BJ (cell line): Measurements from ENCODE around the gene MORF4L1. TPM values are rescaled to one million over a fixed set of nuclear protein-coding genes. Genes with fewer than 3 reads are reported as not detected.

Experiments used
- CTCF ChIA-PET: fragments of 350-600 bp; formaldehyde crosslinking; extraction: SDS; loops from one replicate; lab custom pipeline; 2021; ENCODE audit warnings: antibody characterized with exemption, inconsistent platforms; lab: Yijun Ruan, JAX
- POLR2A ChIA-PET: fragments of 300-600 bp; sonication (Branson Sonifier 250); formaldehyde crosslinking; extraction: SDS; loops from one replicate; lab custom pipeline; 2021; ENCODE audit warnings: antibody characterized with exemption; lab: Charles Lee
- DNase-seq: peaks from one replicate; pipeline ENCODE4 v3.0.0-alpha.2; 2011; ENCODE audit warnings: low read depth
- H3K27me3 ChIP-seq: 2 replicates; pipeline ENCODE4 v1.6.0; 2011; ENCODE audit warnings: low read length; ENCODE audit not compliant: control insufficient read depth, insufficient read depth
- H3K36me3 ChIP-seq: 2 replicates; pipeline ENCODE4 v1.5.1; 2011; ENCODE audit warnings: low read length; ENCODE audit not compliant: control insufficient read depth, insufficient read depth
- H3K4me3 ChIP-seq: 2 replicates; pipeline ENCODE4 v1.5.1; 2011; ENCODE audit warnings: low read depth, mild to moderate bottlenecking, control low read depth, low read length
- polyA plus RNA-seq: library from polyadenylated mRNA; depleted of rRNA; stranded (reverse); fragments of >200 nt; gene quantifications from 2 replicates; pipeline ENCODE4 v1.2.3, GENCODE V29; 2011
- TF ChIP-seq, protein P1 (sequence below): IDR thresholded peaks from 2 replicates; pipeline ENCODE4 v1.5.1; 2011; ENCODE audit warnings: low read depth, mild to moderate bottlenecking, control low read depth, inconsistent platforms, low read length, moderate library complexity; ENCODE audit not compliant: insufficient read depth

Gene MORF4L1
- polyA plus RNA-seq, 1 experiment, result 199 TPM

DNA sequence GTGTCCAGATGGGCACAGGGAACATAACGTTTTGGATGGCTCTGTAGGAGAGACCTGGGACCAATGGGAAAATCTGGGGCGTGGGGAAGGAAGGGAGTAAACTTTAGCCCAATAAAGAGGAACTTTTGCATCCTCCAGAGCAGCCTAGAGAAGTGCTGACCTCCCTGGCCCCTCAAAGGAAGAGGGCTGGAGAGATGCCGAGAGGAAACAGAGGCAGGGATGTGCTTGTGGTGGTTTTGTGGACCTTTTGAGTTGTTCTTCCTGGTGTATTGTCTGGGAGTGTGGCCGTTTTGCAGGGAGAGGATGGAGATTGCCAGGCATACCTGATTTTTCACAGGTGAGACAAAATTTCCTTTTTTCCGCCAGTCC, 61.9 kb downstream of the MORF4L1 start:
- ChIA-PET CTCF (no interaction called here), POLR2A (no interaction called here)
- Histone ChIP-seq H3K27me3 (peaks cover 4% of the 10 kb centered on the region; the same call in 1 of the 2 replicates), H3K4me3 (no peak overlapping the region), H3K36me3 (no peaks in the 10 kb centered on the region)
- TF ChIP-seq, protein P1, sequence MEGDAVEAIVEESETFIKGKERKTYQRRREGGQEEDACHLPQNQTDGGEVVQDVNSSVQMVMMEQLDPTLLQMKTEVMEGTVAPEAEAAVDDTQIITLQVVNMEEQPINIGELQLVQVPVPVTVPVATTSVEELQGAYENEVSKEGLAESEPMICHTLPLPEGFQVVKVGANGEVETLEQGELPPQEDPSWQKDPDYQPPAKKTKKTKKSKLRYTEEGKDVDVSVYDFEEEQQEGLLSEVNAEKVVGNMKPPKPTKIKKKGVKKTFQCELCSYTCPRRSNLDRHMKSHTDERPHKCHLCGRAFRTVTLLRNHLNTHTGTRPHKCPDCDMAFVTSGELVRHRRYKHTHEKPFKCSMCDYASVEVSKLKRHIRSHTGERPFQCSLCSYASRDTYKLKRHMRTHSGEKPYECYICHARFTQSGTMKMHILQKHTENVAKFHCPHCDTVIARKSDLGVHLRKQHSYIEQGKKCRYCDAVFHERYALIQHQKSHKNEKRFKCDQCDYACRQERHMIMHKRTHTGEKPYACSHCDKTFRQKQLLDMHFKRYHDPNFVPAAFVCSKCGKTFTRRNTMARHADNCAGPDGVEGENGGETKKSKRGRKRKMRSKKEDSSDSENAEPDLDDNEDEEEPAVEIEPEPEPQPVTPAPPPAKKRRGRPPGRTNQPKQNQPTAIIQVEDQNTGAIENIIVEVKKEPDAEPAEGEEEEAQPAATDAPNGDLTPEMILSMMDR, result no peak
- no peak for DNase-seq

GRCh38 chr15:78937132-78937739, 64.5 kb downstream of the MORF4L1 start:
- ChIA-PET CTCF (interaction anchor here (1.0 kb wide), 1 partner anchor 14 kb away, joined by 3 read pairs; no protein-coding TSS in a partner anchor), POLR2A (no interaction called here)
- TF ChIP-seq, protein P1, result no peak
- H3K27me3 ChIP-seq, result peaks cover 4% of the 10 kb centered on the region; the same call in 1 of the 2 replicates
- no peaks in the 10 kb centered on the region for H3K36me3 ChIP-seq
- DNase-seq, result no peak
- H3K4me3 ChIP-seq, result no peak overlapping the region

- ChIA-PET CTCF (interaction anchor here (0.9 kb wide), 1 partner anchor 830 kb away, joined by 3 read pairs; no protein-coding TSS in a partner anchor), POLR2A (no interaction called here)
- Histone ChIP-seq H3K27me3 (peaks cover 2% of the 10 kb centered on the region), H3K4me3 (no peak overlapping the region), H3K36me3 (no peaks in the 10 kb centered on the region)
- DNase-seq, result no peak
- TF ChIP-seq, protein P1, result no peak
Observed at GRCh38 chr15:78938658-78939488, 66.2 kb downstream of the MORF4L1 start.

DNA sequence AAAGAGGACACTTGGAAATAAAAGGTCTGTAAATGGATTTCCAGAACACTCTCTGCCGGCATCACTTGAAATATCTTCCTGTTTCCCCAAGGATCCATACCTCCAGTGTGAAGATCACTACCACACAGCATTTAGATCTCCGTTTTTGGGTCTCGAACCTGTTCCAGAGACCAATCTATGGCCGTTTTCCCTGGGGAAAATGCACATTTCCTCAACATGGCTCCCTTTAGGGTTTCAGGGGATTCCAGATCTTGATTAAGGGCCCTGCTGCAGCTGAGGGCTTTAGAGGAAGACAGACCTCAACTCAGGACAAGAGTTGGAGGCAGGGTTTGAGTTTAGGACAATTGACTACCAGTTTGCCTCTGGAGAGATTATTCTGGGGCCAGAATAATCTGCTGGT, 70.1 kb downstream of the MORF4L1 start:
- POLR2A ChIA-PET, result no interaction called here

More for the DNA sequence above, 70.1 kb downstream of the MORF4L1 start:
- no peaks in the 10 kb centered on the region for H3K36me3 ChIP-seq
- no peak overlapping the region for H3K4me3 ChIP-seq
- DNase-seq, result no peak
- TF ChIP-seq, protein P1, result no peak
- peaks cover 5% of the 10 kb centered on the region for H3K27me3 ChIP-seq
- CTCF ChIA-PET, result no interaction called here
